ENCODE data around the gene RBMS3.

- no peak for TF ChIP-seq POLR2AphosphoS5 (IDR thresholded peaks at IDR 0.05)
- TF ChIP-seq, protein P1, sequence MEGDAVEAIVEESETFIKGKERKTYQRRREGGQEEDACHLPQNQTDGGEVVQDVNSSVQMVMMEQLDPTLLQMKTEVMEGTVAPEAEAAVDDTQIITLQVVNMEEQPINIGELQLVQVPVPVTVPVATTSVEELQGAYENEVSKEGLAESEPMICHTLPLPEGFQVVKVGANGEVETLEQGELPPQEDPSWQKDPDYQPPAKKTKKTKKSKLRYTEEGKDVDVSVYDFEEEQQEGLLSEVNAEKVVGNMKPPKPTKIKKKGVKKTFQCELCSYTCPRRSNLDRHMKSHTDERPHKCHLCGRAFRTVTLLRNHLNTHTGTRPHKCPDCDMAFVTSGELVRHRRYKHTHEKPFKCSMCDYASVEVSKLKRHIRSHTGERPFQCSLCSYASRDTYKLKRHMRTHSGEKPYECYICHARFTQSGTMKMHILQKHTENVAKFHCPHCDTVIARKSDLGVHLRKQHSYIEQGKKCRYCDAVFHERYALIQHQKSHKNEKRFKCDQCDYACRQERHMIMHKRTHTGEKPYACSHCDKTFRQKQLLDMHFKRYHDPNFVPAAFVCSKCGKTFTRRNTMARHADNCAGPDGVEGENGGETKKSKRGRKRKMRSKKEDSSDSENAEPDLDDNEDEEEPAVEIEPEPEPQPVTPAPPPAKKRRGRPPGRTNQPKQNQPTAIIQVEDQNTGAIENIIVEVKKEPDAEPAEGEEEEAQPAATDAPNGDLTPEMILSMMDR (IDR thresholded peaks at IDR 0.05), result no peak
These were observed 157.7 kb downstream of the RBMS3 start for GRCh38 chr3:29438580-29438979.
